ENCODE results near the gene BLM. TPM values are rescaled to one million over a fixed set of nuclear protein-coding genes. Genes with fewer than 3 reads are reported as not detected.
A peak's percentile ranks its signal among the peaks of the same experiment; 100 is the strongest.

Gene BLM
- polyA plus RNA-seq, 1 experiment = 2.1 TPM

- TF ChIP-seq CTCF (IDR thresholded peaks at IDR 0.05; ENCODE audit: low read depth, low read length) = no peak
- no peak overlapping the region for H3K27ac ChIP-seq (ENCODE audit: low read depth, low read length)
- no peak overlapping the region for H3K4me3 ChIP-seq (ENCODE audit: low read depth, low read length)
- CTCF ChIA-PET = no interaction called here
- H3K9me3 ChIP-seq (ENCODE audit: control insufficient read depth, insufficient read depth, low read length) = no peaks in the 10 kb centered on the region; the same call in 1 of the 2 replicates
- no peak for DNase-seq (ENCODE audit: low read depth, low spot score)
- no peaks in the 10 kb centered on the region for H3K27me3 ChIP-seq (ENCODE audit: control insufficient read depth, insufficient read depth, low read length)
- POLR2A ChIA-PET = no interaction called here
Measured at GRCh38 chr15:90816401-90817116, 99.4 kb downstream of the BLM start.

DNA sequence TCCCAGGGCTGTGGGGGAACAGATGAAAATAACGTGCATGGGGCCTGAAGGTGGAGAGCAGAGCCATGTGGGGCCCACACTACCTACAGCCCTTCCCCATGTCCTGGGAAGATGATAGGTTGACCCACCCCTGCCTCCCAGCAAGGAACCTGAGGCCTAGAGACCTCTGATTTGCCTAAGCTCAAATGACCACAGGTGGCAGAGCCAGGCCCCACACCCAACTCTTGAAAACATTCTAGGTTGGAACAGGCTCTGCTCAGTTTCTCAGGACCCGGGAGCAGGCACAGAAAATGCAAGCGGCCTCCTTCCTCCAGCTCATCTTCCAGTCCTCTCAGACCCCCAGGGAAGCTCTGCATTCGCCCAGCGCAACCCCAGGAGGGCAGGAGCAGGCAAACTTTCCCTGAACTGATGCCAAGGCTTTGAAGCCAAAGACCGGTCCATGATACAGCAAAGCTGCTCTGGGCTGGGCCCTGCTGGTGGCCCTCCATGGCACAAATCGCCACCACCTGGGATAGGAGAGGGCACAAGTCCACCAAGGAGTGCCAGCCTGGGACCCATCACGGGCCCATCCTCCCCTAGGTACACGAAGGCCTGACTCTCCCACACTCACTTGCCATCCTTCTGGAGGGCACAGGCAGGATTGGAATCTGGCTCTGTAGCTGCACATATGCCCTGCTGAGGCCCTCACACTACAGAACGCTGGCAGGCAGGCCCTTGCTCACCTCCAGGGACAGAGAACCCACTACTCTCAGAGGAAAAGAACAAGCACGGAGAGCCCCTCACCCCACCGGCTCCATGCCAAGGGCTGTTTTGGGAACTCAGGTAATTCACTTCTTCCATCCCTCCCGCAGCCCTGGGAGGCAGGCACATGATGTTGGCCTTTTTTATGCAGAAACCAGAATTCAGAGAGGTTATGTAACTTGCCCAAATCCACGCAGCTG, 100.2 kb downstream of the BLM start:
- H3K9me3 ChIP-seq (ENCODE audit: control insufficient read depth, insufficient read depth, low read length) = no peaks in the 10 kb centered on the region; the same call in 1 of the 2 replicates
- H3K4me3 ChIP-seq (ENCODE audit: low read depth, low read length) = no peak overlapping the region
- TF ChIP-seq CTCF (IDR thresholded peaks at IDR 0.05; ENCODE audit: low read depth, low read length) = no peak
- H3K27me3 ChIP-seq (ENCODE audit: control insufficient read depth, insufficient read depth, low read length) = no peaks in the 10 kb centered on the region
- ChIA-PET CTCF (interaction anchor here (0.6 kb wide), 1 partner anchor 140 kb away, joined by 3 read pairs; no protein-coding TSS in a partner anchor), POLR2A (no interaction called here)
- no peak for DNase-seq (ENCODE audit: low read depth, low spot score)
- no peak overlapping the region for H3K27ac ChIP-seq (ENCODE audit: low read depth, low read length)

- DNase-seq (ENCODE audit: low read depth, low spot score) = no peak
- no peak overlapping the region for H3K27ac ChIP-seq (ENCODE audit: low read depth, low read length)
- no peak overlapping the region for H3K4me3 ChIP-seq (ENCODE audit: low read depth, low read length)
- peaks cover 2% of the 10 kb centered on the region for H3K27me3 ChIP-seq (ENCODE audit: control insufficient read depth, insufficient read depth, low read length)
- POLR2A ChIA-PET = interaction anchor here (0.7 kb wide), 1 partner anchor 29 kb away, joined by 5 read pairs; no protein-coding TSS in a partner anchor
- CTCF ChIA-PET = no interaction called here
- no peaks in the 10 kb centered on the region; the same call in 1 of the 2 replicates for H3K9me3 ChIP-seq (ENCODE audit: control insufficient read depth, insufficient read depth, low read length)
- peak; percentile 30 for TF ChIP-seq CTCF (IDR thresholded peaks at IDR 0.05; ENCODE audit: low read depth, low read length)
Measured at GRCh38 chr15:90818251-90819210, 101.4 kb downstream of the BLM start.

DNA sequence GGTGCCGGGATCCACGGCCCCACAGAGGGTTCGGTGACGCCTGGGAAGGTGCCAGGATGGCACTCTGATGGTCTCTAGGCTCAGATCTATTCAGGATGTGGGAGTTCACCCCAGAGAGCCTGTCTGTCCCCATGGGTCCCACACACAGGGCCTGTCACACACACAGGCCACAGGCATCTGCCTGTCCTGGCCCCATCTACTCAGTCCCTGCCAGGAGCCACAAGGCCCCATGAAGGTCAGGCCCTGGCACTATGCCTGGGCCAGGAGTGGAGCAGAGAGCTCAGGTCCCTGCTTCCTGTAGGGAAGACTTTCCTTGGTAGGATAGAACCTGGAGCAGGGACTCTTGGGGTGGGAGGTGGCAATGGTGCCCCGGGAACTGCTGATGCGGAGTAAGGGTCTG, 102.2 kb downstream of the BLM start:
- Histone ChIP-seq H3K9me3 (ENCODE audit: control insufficient read depth, insufficient read depth, low read length) (no peaks in the 10 kb centered on the region; the same call in 1 of the 2 replicates), H3K4me3 (ENCODE audit: low read depth, low read length) (no peak overlapping the region), H3K27me3 (ENCODE audit: control insufficient read depth, insufficient read depth, low read length) (peaks cover 4% of the 10 kb centered on the region), H3K27ac (ENCODE audit: low read depth, low read length) (no peak overlapping the region)
- ChIA-PET POLR2A (no interaction called here), CTCF (no interaction called here)
- no peak for DNase-seq (ENCODE audit: low read depth, low spot score)
- TF ChIP-seq CTCF (IDR thresholded peaks at IDR 0.05; ENCODE audit: low read depth, low read length) = no peak
